Naive thymus-derived CD4-positive, alpha-beta T cell (primary cell): ENCODE data around the gene ARPC1A. TPM values are rescaled to one million over a fixed set of nuclear protein-coding genes. Genes with fewer than 3 reads are reported as not detected.

Experiments used
- ATAC-seq: fragments of 150-1000 bp; cut with Tn5 transposase; 2 replicates; pipeline ENCODE4 v1.10.0; 2021; ENCODE audit warnings: mild to moderate bottlenecking, moderate library complexity
- CTCF ChIA-PET: fragments of 350-600 bp; sonication (Branson Sonifier 250); formaldehyde crosslinking; loops from one replicate; lab custom pipeline; 2021; ENCODE audit warnings: antibody characterized with exemption; lab: Charles Lee
- POLR2A ChIA-PET: fragments of 350-600 bp; sonication (Branson Sonifier 250); formaldehyde crosslinking; loops from one replicate; lab custom pipeline; 2021; ENCODE audit warnings: antibody characterized with exemption, inconsistent platforms; lab: Charles Lee
- DNase-seq, 9 donors: peaks; one replicate each; pipeline versions ENCODE4 v3.0.0 to v3.0.0-alpha.2; 2020 to 2022; ENCODE audit warnings: mixed read lengths in 1 of 9
- H3K27ac ChIP-seq: one replicate; pipeline ENCODE4 v1.7.0; 2013; ENCODE audit warnings: mild to moderate bottlenecking, low read depth, low read length, moderate library complexity
- H3K27me3 ChIP-seq, 2 donors: one replicate each; pipeline ENCODE4 v1.7.0; 2013; ENCODE audit warnings: low read length in 2 of 2, mild to moderate bottlenecking in 2 of 2, moderate library complexity in 2 of 2; ENCODE audit not compliant: control insufficient read depth in 2 of 2, insufficient read depth in 2 of 2
- H3K36me3 ChIP-seq, 3 experiments: 1 replicate in 2 of 3; 2 replicates in 1 of 3; pipeline ENCODE4 v1.7.0; 2013; ENCODE audit warnings: low read length in 3 of 3, mild to moderate bottlenecking in 3 of 3, moderate library complexity in 1 of 3; ENCODE audit not compliant: insufficient read depth in 3 of 3, control insufficient read depth in 2 of 3
- H3K4me1 ChIP-seq, 2 donors: one replicate each; pipeline ENCODE4 v1.7.0; 2013; ENCODE audit warnings: low read length in 2 of 2, mild to moderate bottlenecking in 2 of 2, moderate library complexity in 1 of 2; ENCODE audit not compliant: control insufficient read depth in 2 of 2, insufficient read depth in 2 of 2
- H3K4me3 ChIP-seq: 2 replicates; pipeline ENCODE4 v1.7.0; 2013; ENCODE audit warnings: mild to moderate bottlenecking, low read length
- H3K9me3 ChIP-seq, 3 experiments: 1 replicate in 2 of 3; 2 replicates in 1 of 3; pipeline ENCODE4 v1.7.0; 2013; ENCODE audit warnings: low read length in 3 of 3; ENCODE audit not compliant: control insufficient read depth in 2 of 3
- H3K27ac Mint-ChIP-seq, 9 donors: one replicate each; pipeline ENCODE4 v1.8.0; 2020 to 2022; ENCODE audit warnings: mixed read lengths in 9 of 9, mild to moderate bottlenecking in 8 of 9, moderate library complexity in 5 of 9, inconsistent platforms in 2 of 9
- H3K27me3 Mint-ChIP-seq, 5 donors: one replicate each; pipeline ENCODE4 v1.8.0; 2021 to 2022; ENCODE audit warnings: mixed read lengths in 5 of 5, mild to moderate bottlenecking in 1 of 5
- H3K36me3 Mint-ChIP-seq, 5 donors: one replicate each; pipeline ENCODE4 v1.8.0; 2020 to 2022; ENCODE audit warnings: mixed read lengths in 5 of 5, mild to moderate bottlenecking in 3 of 5, inconsistent platforms in 1 of 5
- H3K4me1 Mint-ChIP-seq, 7 donors: one replicate each; pipeline ENCODE4 v1.8.0; 2020 to 2022; ENCODE audit warnings: mixed read lengths in 7 of 7, mild to moderate bottlenecking in 3 of 7, inconsistent platforms in 1 of 7
- H3K4me3 Mint-ChIP-seq, 10 donors: one replicate each; pipeline ENCODE4 v1.8.0; 2020 to 2022; ENCODE audit warnings: mild to moderate bottlenecking in 10 of 10, mixed read lengths in 10 of 10, moderate library complexity in 6 of 10, inconsistent platforms in 2 of 10
- H3K9me3 Mint-ChIP-seq, 11 donors: one replicate each; pipeline ENCODE4 v1.8.0; 2020 to 2022; ENCODE audit warnings: mixed read lengths in 11 of 11, mild to moderate bottlenecking in 4 of 11, inconsistent platforms in 1 of 11, moderate library complexity in 1 of 11
- intact Hi-C, 2 donors: fragments of 100-400 bp; cut with micrococcal nuclease; formaldehyde crosslinking; loops; one replicate each; pipeline ENCODE4 v1.15.1; 2023
- polyA plus RNA-seq, 2 donors: library from polyadenylated mRNA; unstranded; fragments of 300-500 nt; fragmentation: Illumina TruSeq; gene quantifications; one replicate each; pipeline ENCODE4 v1.2.3, GENCODE V29; 2021
- total RNA-seq, 6 experiments: library from RNA in 5 of 6; stranded (reverse) in 5 of 6; gene quantifications; 1 replicate in 5 of 6; 2 replicates in 1 of 6; pipeline ENCODE4 v1.2.3 and lab custom pipeline; 2021 to 2026

Gene ARPC1A
- total and polyA plus RNA-seq, 7 experiments from 2014 or later, result 28.1 to 101 (median 53.4) TPM

- Histone ChIP-seq H3K9me3 (no peaks in the 10 kb centered on the region), H3K27ac (no peak overlapping the region), H3K4me1 (no peaks in the 10 kb centered on the region), H3K36me3 (no peaks in the 10 kb centered on the region), H3K4me3 (no peak overlapping the region), H3K27me3 (no peaks in the 10 kb centered on the region)
- Mint-ChIP-seq H3K9me3 (no peaks in the 10 kb centered on the region), H3K4me1 (no peaks in the 10 kb centered on the region), H3K36me3 (peaks cover 0 to 3% (median 0%) of the 10 kb centered on the region in 5 donors), H3K27ac (no peak overlapping the region), H3K4me3 (no peak overlapping the region), H3K27me3 (no peaks in the 10 kb centered on the region)
- DNase-seq (no peak), ATAC-seq (no peak)
- ChIA-PET POLR2A (no interaction called here), CTCF (no interaction called here)
- intact Hi-C loops, result no loop called here
These were observed 34.6 kb upstream of the ARPC1A start for GRCh38 chr7:99290980-99291607.

GRCh38 chr7:99292127-99292526 is 33.6 kb upstream of the ARPC1A start:
- Histone ChIP-seq H3K9me3 (no peaks in the 10 kb centered on the region), H3K27ac (no peak overlapping the region), H3K36me3 (no peaks in the 10 kb centered on the region), H3K4me1 (no peaks in the 10 kb centered on the region), H3K4me3 (no peak overlapping the region), H3K27me3 (no peaks in the 10 kb centered on the region)
- no peaks in the 10 kb centered on the region for H3K4me1 Mint-ChIP-seq
- no peak for ATAC-seq
- no peak overlapping the region for H3K27ac Mint-ChIP-seq
- ChIA-PET POLR2A (no interaction called here), CTCF (no interaction called here)
- H3K9me3 Mint-ChIP-seq, result no peaks in the 10 kb centered on the region
- no peak overlapping the region for H3K4me3 Mint-ChIP-seq
- no peak for DNase-seq
- H3K36me3 Mint-ChIP-seq, result no peaks in the 10 kb centered on the region
- intact Hi-C loops, result no loop called here
- H3K27me3 Mint-ChIP-seq, result no peaks in the 10 kb centered on the region

- no peak for ATAC-seq
- CTCF ChIA-PET, result interaction anchor here (0.6 kb wide), 1 partner anchor 71 kb away, joined by 5 read pairs; no protein-coding TSS in a partner anchor
- H3K27ac ChIP-seq, result no peak overlapping the region
These were observed 32.5 kb upstream of the ARPC1A start for GRCh38 chr7:99293167-99293566.

GRCh38 chr7:99293650-99294049 is 32.0 kb upstream of the ARPC1A start:
- no peaks in the 10 kb centered on the region for H3K27me3 Mint-ChIP-seq
- ATAC-seq, result no peak
- no peaks in the 10 kb centered on the region for H3K27me3 ChIP-seq
- H3K36me3 Mint-ChIP-seq, result no peaks in the 10 kb centered on the region
- ChIA-PET POLR2A (no interaction called here), CTCF (interaction anchor here (0.6 kb wide), 1 partner anchor 70 kb away, joined by 5 read pairs; no protein-coding TSS in a partner anchor)
- H3K4me1 ChIP-seq, result no peaks in the 10 kb centered on the region
- H3K4me3 Mint-ChIP-seq, result no peak overlapping the region
- no peaks in the 10 kb centered on the region for H3K36me3 ChIP-seq
- no peak overlapping the region for H3K27ac ChIP-seq
- no peak overlapping the region for H3K27ac Mint-ChIP-seq
- no peaks in the 10 kb centered on the region for H3K9me3 Mint-ChIP-seq
- no peaks in the 10 kb centered on the region for H3K4me1 Mint-ChIP-seq
- H3K9me3 ChIP-seq, result no peaks in the 10 kb centered on the region
- intact Hi-C loops, result no loop called here
- no peak overlapping the region for H3K4me3 ChIP-seq
- no peak for DNase-seq

More at GRCh38 chr7:99293167-99293566, 32.5 kb upstream of the ARPC1A start:
- H3K27me3 ChIP-seq, result no peaks in the 10 kb centered on the region
- no peaks in the 10 kb centered on the region for H3K36me3 ChIP-seq
- POLR2A ChIA-PET, result interaction anchor here (0.6 kb wide), 1 partner anchor 185 kb away, joined by 3 read pairs; no protein-coding TSS in a partner anchor
- Mint-ChIP-seq H3K36me3 (no peaks in the 10 kb centered on the region), H3K4me3 (no peak overlapping the region), H3K27me3 (no peaks in the 10 kb centered on the region), H3K9me3 (no peaks in the 10 kb centered on the region), H3K27ac (no peak overlapping the region), H3K4me1 (no peaks in the 10 kb centered on the region)
- H3K4me1 ChIP-seq, result no peaks in the 10 kb centered on the region
- intact Hi-C loops, result no loop called here
- no peak overlapping the region for H3K4me3 ChIP-seq
- DNase-seq, result no peak
- no peaks in the 10 kb centered on the region for H3K9me3 ChIP-seq

GRCh38 chr7:99296471-99296870 is 29.2 kb upstream of the ARPC1A start:
- Mint-ChIP-seq H3K9me3 (no peaks in the 10 kb centered on the region), H3K27me3 (no peaks in the 10 kb centered on the region), H3K27ac (no peak overlapping the region), H3K4me3 (no peak overlapping the region), H3K4me1 (no peaks in the 10 kb centered on the region), H3K36me3 (no peaks in the 10 kb centered on the region)
- no peaks in the 10 kb centered on the region for H3K27me3 ChIP-seq
- ATAC-seq (no peak), DNase-seq (no peak)
- intact Hi-C loops, result no loop called here
- H3K27ac ChIP-seq, result no peak overlapping the region
- H3K4me3 ChIP-seq, result no peak overlapping the region
- ChIA-PET CTCF (no interaction called here), POLR2A (no interaction called here)
- H3K9me3 ChIP-seq, result no peaks in the 10 kb centered on the region
- H3K4me1 ChIP-seq, result no peaks in the 10 kb centered on the region
- no peaks in the 10 kb centered on the region for H3K36me3 ChIP-seq

- Histone ChIP-seq H3K27me3 (no peaks in the 10 kb centered on the region), H3K4me3 (no peak overlapping the region), H3K36me3 (no peaks in the 10 kb centered on the region), H3K4me1 (no peaks in the 10 kb centered on the region), H3K27ac (no peak overlapping the region), H3K9me3 (no peaks in the 10 kb centered on the region)
- no peak for ATAC-seq
- no peaks in the 10 kb centered on the region for H3K27me3 Mint-ChIP-seq
- H3K27ac Mint-ChIP-seq, result no peak overlapping the region
- no peaks in the 10 kb centered on the region for H3K9me3 Mint-ChIP-seq
- ChIA-PET POLR2A (no interaction called here), CTCF (no interaction called here)
- no peak overlapping the region for H3K4me3 Mint-ChIP-seq
- H3K36me3 Mint-ChIP-seq, result no peaks in the 10 kb centered on the region
- DNase-seq, result no peak
- H3K4me1 Mint-ChIP-seq, result no peaks in the 10 kb centered on the region
- intact Hi-C loops, result no loop called here
These were observed 24.2 kb upstream of the ARPC1A start for GRCh38 chr7:99301496-99301895.
